GM15510 (cell line): ENCODE results near the gene CLEC11A.
"Not testable (repeated sequence)": the region's sequence is repeated elsewhere in the genome, so short reads cannot be mapped to it uniquely, and the experiment has no call there.

Experiments
- POLR2A ChIP-seq: IDR thresholded peaks from 3 replicates; pipeline ENCODE4 v1.6.1; 2011; ENCODE audit warnings: borderline replicate concordance; ENCODE audit not compliant: insufficient read length; ENCODE audit errors: extremely low read depth

Gene CLEC11A

GRCh38 chr19:50770164-50770563 lies 47.0 kb downstream of the CLEC11A start, which contains the start of gene GPR32:
Gene GPR32, plus strand, starts transcription at chr19:50770464. Its CDS starts 137 bp downstream, at chr19:50770601.
- TF ChIP-seq POLR2A = not testable (repeated sequence)

GRCh38 chr19:50770888-50771287 lies 47.7 kb downstream of the CLEC11A start:
- no peak for TF ChIP-seq POLR2A

GRCh38 chr19:50772476-50772875 lies 49.3 kb downstream of the CLEC11A start:
- TF ChIP-seq POLR2A = no peak
